ENCODE data around the gene HCK.

Gene HCK

DNA sequence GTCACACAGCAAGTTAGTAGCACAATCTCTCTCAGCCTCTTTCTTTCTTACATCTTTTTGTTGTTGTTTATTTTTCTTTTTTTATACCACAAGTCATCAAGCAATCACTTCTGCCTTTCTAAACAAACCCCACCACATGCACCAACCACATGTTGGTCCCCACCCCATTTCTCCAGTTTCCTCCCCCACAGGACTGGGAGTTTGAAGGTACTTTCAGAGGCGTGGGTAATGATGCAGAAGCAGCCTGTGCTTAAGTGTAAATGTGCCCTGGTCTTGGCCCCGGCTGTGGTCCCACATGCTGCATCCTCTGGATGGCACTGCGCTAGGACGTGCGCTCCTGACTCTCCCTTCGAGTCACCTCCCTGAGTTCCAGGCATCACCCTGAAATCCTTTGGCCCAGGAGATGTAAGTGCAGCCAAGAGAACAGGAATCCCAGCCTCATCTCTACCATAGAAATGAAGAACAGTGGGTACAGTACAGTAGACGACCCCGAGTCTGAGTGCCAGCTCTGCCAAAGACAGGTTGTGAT is 5.7 kb downstream of the HCK start:
- no peak overlapping the region for H3K4me3 ChIP-seq (ENCODE audit: low read depth, low read length)
- TF ChIP-seq, protein P1, sequence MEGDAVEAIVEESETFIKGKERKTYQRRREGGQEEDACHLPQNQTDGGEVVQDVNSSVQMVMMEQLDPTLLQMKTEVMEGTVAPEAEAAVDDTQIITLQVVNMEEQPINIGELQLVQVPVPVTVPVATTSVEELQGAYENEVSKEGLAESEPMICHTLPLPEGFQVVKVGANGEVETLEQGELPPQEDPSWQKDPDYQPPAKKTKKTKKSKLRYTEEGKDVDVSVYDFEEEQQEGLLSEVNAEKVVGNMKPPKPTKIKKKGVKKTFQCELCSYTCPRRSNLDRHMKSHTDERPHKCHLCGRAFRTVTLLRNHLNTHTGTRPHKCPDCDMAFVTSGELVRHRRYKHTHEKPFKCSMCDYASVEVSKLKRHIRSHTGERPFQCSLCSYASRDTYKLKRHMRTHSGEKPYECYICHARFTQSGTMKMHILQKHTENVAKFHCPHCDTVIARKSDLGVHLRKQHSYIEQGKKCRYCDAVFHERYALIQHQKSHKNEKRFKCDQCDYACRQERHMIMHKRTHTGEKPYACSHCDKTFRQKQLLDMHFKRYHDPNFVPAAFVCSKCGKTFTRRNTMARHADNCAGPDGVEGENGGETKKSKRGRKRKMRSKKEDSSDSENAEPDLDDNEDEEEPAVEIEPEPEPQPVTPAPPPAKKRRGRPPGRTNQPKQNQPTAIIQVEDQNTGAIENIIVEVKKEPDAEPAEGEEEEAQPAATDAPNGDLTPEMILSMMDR (IDR thresholded peaks at IDR 0.05; ENCODE audit: low read depth, low read length, missing control alignments): no peak
- no peak for DNase-seq (ENCODE audit: low read depth)
- in situ Hi-C loops (cut with HindIII; ENCODE audit: low sequenced_read_pairs): no loop called here

DNA sequence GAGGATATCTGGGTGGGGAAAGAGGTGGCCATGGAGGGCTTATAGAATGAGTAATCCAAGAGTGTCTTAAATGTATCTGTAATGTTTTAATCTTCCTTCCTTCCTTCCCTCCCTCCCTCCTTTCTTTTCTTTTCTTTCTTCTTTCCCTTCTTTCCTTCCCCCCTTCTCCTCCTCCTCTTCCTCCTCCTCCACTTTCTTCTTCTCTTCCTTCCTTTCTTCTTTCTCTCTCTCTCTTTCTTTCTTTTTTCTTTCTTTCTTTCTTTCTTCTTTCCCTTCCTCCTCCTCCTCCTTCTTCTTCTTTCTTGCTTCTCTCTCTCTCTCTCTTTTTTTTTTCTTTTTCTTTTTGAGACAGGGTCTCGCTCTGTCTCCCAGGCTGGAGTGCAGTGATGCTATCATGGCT is 7.1 kb downstream of the HCK start:
- in situ Hi-C loops (cut with HindIII; ENCODE audit: low sequenced_read_pairs): no loop called here
- no peak overlapping the region for H3K4me3 ChIP-seq (ENCODE audit: low read depth, low read length)

DNA sequence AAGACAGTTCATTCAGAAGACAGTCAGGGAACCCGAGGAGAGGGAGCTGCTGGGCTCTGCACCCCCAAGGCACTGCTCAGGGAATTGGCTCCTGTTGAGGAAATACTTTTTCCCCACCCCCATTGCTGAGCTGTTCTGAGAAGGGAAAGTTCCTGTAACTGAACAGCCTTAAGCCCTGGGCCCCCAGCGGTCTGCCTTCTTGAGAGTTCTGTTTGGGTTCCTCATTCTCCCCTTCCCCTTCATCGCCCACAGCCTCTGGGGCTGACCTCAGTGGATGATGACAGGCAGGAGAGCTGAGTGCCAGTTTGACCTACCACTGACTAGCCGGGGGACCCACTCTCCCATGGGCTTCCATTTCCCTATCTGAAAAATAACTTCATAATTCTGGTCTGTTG is 10.7 kb downstream of the HCK start:
- in situ Hi-C loops (cut with HindIII; ENCODE audit: low sequenced_read_pairs): no loop called here
- TF ChIP-seq, protein P1 (IDR thresholded peaks at IDR 0.05; ENCODE audit: low read depth, low read length, missing control alignments): no peak
- no peak for DNase-seq (ENCODE audit: low read depth)
- H3K4me3 ChIP-seq (ENCODE audit: low read depth, low read length): no peak overlapping the region

More for the DNA sequence above, 7.1 kb downstream of the HCK start:
- TF ChIP-seq, protein P1 (IDR thresholded peaks at IDR 0.05; ENCODE audit: low read depth, low read length, missing control alignments): no peak
- DNase-seq (ENCODE audit: low read depth): no peak

DNA sequence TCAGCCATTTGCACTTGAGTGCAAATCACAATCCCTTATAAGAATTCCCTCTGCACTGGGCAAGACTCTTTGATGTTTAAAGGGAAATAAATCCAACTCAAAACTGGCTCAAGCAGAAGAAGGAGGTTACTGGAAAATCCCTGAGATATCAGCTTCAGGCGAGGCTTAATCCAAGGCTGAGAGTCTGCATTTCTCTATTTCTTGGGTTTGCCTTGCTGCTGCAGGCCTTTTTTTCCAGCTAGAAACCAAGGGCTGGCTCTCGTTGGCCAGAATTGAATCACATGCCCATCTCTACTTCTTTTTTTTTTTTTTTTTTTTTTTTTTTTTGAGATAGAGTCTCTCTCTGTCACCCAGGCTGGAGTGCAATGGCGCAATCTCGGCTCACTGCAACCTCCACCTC is 11.7 kb downstream of the HCK start:
- DNase-seq (ENCODE audit: low read depth): no peak
- TF ChIP-seq, protein P1 (IDR thresholded peaks at IDR 0.05; ENCODE audit: low read depth, low read length, missing control alignments): no peak
- in situ Hi-C loops (cut with HindIII; ENCODE audit: low sequenced_read_pairs): no loop called here
- H3K4me3 ChIP-seq (ENCODE audit: low read depth, low read length): no peak overlapping the region

DNA sequence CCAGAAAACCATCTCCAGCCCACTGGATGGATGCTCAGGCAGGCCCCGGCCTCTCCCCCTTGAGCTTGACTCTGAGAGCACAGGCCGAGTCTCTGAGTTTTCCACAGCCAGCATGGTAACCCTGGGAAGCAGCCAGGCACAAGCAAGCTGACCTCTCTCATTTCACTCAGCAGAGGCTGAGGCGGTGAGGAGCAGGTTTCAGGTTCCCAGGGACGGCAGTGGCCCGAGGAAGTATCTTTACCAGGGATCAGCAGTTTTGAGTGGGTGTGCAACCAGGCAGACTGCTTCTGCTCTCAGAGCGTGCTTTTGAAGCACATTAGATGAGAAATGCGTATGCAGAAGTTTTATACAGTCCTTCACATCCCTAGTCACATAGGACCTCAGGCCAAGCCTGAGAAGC is 12.6 kb downstream of the HCK start:
- H3K4me3 ChIP-seq (ENCODE audit: low read depth, low read length): no peak overlapping the region
- TF ChIP-seq, protein P1 (IDR thresholded peaks at IDR 0.05; ENCODE audit: low read depth, low read length, missing control alignments): no peak
- DNase-seq (ENCODE audit: low read depth): no peak
- in situ Hi-C loops (cut with HindIII; ENCODE audit: low sequenced_read_pairs): no loop called here

DNA sequence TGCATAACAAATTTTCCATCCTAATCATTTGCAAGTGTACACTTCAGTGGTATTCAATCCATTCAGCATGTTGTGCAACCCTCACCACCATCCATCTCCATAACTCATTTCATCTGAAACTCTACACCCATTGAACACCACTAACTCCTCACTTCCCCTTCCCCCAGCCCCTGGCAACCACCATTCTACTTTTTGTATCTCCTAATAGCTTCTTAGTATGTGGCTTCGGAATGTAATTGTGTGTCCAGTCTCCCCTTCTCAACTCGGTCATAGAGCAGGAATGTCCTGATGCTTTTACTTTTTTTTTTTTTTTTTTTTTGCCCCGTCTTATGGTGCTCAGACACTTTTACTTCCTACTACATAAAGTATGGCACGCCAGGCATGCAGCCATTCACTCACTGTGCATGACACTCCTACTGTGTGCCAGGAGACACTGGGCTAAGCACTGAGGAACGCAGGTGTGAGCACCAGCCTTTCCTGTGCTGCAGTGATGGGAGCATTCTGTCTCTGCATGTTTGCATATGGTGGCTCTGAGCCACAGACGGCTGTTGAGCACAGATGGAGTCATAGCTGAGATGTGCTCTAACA is 15.3 kb downstream of the HCK start:
- in situ Hi-C loops (cut with HindIII; ENCODE audit: low sequenced_read_pairs): no loop called here

More for the DNA sequence above, 15.3 kb downstream of the HCK start:
- peak; percentile 19 for DNase-seq (ENCODE audit: low read depth)
- H3K4me3 ChIP-seq (ENCODE audit: low read depth, low read length): no peak overlapping the region
- TF ChIP-seq, protein P1 (IDR thresholded peaks at IDR 0.05; ENCODE audit: low read depth, low read length, missing control alignments): no peak

Data from astrocyte of the cerebellum (primary cell).